ENCODE data around the gene TRIM38. TPM values are rescaled to one million over a fixed set of nuclear protein-coding genes. Genes with fewer than 3 reads are reported as not detected.

TRIM38 gene
- total RNA-seq, 4 donors from 2014 or later = 3.9 to 14.9 (median 6.4) TPM

DNA sequence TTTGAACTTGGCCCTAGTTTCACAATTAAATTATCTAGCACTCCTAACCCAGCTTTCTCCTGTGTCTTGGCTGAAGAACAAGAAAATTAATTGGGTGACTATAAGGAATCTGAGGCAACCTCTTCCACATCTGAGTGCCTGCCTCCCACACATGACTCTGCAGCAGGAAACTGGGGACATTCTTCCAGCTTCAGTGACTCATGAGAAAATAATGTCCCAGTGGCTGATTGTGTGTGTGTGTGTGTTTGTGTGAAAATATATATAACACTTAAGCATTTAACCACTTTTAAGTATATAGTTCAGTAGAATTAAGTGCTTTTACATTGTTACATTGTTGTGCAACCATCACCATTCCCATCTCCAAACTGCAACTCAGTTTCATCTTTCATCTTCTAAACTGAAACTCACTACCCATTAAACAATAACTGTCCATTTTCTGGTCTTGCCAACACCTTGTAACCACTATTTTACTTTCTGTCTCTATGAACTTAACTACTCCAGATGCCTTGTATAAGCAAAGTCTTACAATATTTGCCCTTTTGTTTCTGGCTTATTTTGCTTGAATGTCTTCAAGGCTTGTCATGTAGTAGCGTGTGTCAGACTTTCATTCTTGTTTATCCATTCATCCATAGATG, 8.7 kb downstream of the TRIM38 start:
- 94% methylated on average over 1 of the region's 1 CpG for WGBS
- peaks cover 88% of the 10 kb centered on the region for H3K36me3 ChIP-seq
- H3K4me3 ChIP-seq = no peak overlapping the region
- H3K9me3 ChIP-seq = no peaks in the 10 kb centered on the region
- no peak for DNase-seq (ENCODE audit: low spot score in 2 of 2)
- no peaks in the 10 kb centered on the region for H3K27me3 ChIP-seq
- no peak for TF ChIP-seq POLR2A (IDR thresholded peaks at IDR 0.05)
- no peak for TF ChIP-seq EP300 (IDR thresholded peaks at IDR 0.05)
- TF ChIP-seq, protein P1, sequence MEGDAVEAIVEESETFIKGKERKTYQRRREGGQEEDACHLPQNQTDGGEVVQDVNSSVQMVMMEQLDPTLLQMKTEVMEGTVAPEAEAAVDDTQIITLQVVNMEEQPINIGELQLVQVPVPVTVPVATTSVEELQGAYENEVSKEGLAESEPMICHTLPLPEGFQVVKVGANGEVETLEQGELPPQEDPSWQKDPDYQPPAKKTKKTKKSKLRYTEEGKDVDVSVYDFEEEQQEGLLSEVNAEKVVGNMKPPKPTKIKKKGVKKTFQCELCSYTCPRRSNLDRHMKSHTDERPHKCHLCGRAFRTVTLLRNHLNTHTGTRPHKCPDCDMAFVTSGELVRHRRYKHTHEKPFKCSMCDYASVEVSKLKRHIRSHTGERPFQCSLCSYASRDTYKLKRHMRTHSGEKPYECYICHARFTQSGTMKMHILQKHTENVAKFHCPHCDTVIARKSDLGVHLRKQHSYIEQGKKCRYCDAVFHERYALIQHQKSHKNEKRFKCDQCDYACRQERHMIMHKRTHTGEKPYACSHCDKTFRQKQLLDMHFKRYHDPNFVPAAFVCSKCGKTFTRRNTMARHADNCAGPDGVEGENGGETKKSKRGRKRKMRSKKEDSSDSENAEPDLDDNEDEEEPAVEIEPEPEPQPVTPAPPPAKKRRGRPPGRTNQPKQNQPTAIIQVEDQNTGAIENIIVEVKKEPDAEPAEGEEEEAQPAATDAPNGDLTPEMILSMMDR (IDR thresholded peaks at IDR 0.05) = no peak
- TF ChIP-seq POLR2AphosphoS5 (IDR thresholded peaks at IDR 0.05) = no peak
- H3K27ac ChIP-seq = peak overlapping the region; percentile 57
- H3K4me1 ChIP-seq = peaks cover 48% of the 10 kb centered on the region

DNA sequence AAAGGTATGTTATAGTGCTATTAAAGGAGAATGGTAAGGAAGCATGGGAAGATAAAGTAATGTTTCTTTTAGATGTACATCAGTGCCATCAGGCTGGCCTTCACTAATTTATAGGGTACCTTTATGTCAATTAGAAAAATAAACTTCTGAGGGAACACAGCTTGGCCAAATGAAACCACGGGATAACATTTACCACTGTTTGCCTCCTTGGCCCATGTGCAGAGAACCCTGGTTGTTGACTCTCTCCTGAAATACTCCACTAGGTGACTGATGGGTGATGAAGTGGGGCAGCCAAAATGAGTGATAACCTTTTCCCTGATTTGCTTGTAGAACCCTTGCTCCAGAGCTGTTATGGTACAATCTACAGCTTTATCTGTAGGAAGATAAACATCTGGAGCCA, 9.5 kb downstream of the TRIM38 start:
- TF ChIP-seq EP300 (IDR thresholded peaks at IDR 0.05) = no peak
- TF ChIP-seq, protein P1 (IDR thresholded peaks at IDR 0.05) = no peak
- TF ChIP-seq POLR2AphosphoS5 (IDR thresholded peaks at IDR 0.05) = no peak
- no peak for TF ChIP-seq POLR2A (IDR thresholded peaks at IDR 0.05)
- H3K9me3 ChIP-seq = no peaks in the 10 kb centered on the region
- peaks cover 88% of the 10 kb centered on the region for H3K36me3 ChIP-seq
- H3K27ac ChIP-seq = peak overlapping the region; percentile 57
- no peak for DNase-seq (ENCODE audit: low spot score in 2 of 2)
- WGBS = 95% methylated on average over 1 of the region's 1 CpG
- H3K27me3 ChIP-seq = no peaks in the 10 kb centered on the region
- peaks cover 40% of the 10 kb centered on the region for H3K4me1 ChIP-seq
- no peak overlapping the region for H3K4me3 ChIP-seq

DNA sequence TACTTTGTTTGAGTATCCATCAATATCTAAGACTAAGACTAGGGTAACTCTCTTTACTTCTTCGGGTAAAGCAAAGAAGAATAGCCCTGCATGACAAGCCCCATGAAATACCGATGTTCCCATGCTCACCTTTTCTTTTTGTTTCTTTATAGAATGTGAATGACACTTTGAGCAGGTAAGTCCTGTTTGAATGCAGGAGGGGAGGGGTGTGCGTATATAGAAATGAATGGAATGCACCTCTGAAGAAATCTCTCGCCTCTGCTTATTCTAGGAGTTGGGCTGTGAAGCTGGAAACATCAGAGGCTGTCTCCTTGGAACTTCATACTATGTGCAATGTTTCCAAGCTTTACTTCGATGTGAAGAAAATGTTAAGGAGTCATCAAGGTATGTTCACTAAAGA, 10.3 kb downstream of the TRIM38 start:
- TF ChIP-seq POLR2AphosphoS5 (IDR thresholded peaks at IDR 0.05) = no peak
- no peak for TF ChIP-seq EP300 (IDR thresholded peaks at IDR 0.05)
- TF ChIP-seq, protein P1 (IDR thresholded peaks at IDR 0.05) = no peak
- TF ChIP-seq POLR2A (IDR thresholded peaks at IDR 0.05) = no peak
- 76% methylated on average over 5 of the region's 5 CpGs for WGBS
- H3K27me3 ChIP-seq = no peaks in the 10 kb centered on the region
- no peak overlapping the region for H3K27ac ChIP-seq
- DNase-seq (ENCODE audit: low spot score in 2 of 2) = no peak
- H3K4me1 ChIP-seq = peaks cover 35% of the 10 kb centered on the region
- no peaks in the 10 kb centered on the region for H3K9me3 ChIP-seq
- peaks cover 90% of the 10 kb centered on the region for H3K36me3 ChIP-seq
- no peak overlapping the region for H3K4me3 ChIP-seq

DNA sequence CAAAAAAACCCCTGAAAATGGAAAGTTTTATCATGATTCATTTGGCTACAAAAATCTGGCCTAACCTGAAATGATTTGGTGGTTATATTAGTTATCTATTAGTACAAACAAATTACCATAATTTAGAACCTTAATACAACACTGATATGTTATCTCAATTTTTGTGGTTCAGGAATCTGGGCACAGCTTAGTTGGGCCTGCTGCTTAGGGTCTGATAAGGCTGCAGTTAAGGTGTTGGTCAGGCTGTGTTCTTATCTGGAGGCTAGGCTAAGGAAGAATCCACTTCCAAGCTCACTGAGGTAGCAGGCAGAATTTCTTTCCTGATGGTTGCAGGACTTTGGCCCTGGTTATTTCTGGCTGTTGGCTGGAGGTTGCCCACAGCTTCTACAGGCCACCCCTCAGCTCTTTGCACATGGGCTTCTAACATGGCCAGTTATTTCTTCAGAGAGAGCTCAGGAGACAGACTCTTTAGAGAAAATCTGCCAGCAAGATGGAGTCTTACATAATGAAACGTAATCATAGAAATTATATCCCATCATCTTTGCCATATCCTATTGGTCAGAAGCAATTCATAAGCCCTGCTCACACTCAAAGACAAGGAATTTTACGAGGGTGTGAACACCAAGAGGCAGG, 11.4 kb downstream of the TRIM38 start:
- H3K36me3 ChIP-seq = peaks cover 95% of the 10 kb centered on the region
- H3K9me3 ChIP-seq = no peaks in the 10 kb centered on the region
- DNase-seq (ENCODE audit: low spot score in 2 of 2) = no peak
- no peak overlapping the region for H3K4me3 ChIP-seq
- H3K27me3 ChIP-seq = no peaks in the 10 kb centered on the region
- H3K4me1 ChIP-seq = peaks cover 25% of the 10 kb centered on the region
- no peak overlapping the region for H3K27ac ChIP-seq
- WGBS = 95% methylated on average over 2 of the region's 2 CpGs
- TF ChIP-seq POLR2AphosphoS5 (IDR thresholded peaks at IDR 0.05) = no peak
- TF ChIP-seq EP300 (IDR thresholded peaks at IDR 0.05) = no peak
- TF ChIP-seq, protein P1 (IDR thresholded peaks at IDR 0.05) = no peak
- TF ChIP-seq POLR2A (IDR thresholded peaks at IDR 0.05) = no peak

DNA sequence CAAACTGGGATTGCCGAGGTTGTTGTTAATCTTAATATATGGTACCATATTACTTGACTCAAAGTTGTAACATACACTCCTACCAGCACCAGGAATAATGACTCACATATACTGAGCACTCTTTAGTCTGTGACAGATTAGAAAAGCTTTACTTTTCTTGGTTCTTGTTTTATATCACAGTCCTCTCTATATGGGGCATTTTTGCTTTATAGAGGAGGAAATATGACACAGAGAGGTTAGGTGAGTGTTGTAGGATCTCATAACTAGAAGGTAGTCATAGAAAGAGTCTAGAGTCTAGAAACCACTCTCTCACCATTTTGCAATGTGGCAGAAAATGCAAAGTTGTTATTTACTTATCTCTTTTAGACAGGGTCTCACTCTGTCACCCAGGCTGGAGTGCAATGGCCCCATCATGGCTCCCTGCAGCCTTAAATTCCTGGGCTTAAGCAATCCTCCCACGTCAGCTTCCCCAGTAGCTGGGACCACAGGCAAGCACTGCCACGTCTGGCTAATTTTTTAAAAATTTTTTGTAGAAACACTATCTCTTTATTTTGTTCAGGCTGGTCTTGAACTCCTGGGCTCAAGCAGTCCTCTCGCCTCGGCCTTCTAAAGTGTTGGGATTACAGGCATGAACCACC, 13.4 kb downstream of the TRIM38 start:
- TF ChIP-seq EP300 (IDR thresholded peaks at IDR 0.05) (no peak), POLR2AphosphoS5 (IDR thresholded peaks at IDR 0.05) (no peak), POLR2A (IDR thresholded peaks at IDR 0.05) (no peak)
- TF ChIP-seq, protein P1 (IDR thresholded peaks at IDR 0.05) = no peak
- Histone ChIP-seq H3K4me3 (no peak overlapping the region), H3K27ac (no peak overlapping the region), H3K4me1 (peaks cover 11% of the 10 kb centered on the region), H3K36me3 (peaks cover 80% of the 10 kb centered on the region), H3K27me3 (no peaks in the 10 kb centered on the region), H3K9me3 (no peaks in the 10 kb centered on the region)
- WGBS = 92% methylated on average over 5 of the region's 5 CpGs
- no peak for DNase-seq (ENCODE audit: low spot score in 2 of 2)

Data from suprapubic skin (tissue), 4 donors.